ENCODE data around the gene RELN.
"Not testable (repeated sequence)": the region's sequence is repeated elsewhere in the genome, so short reads cannot be mapped to it uniquely, and the experiment has no call there.

The RELN gene

DNA sequence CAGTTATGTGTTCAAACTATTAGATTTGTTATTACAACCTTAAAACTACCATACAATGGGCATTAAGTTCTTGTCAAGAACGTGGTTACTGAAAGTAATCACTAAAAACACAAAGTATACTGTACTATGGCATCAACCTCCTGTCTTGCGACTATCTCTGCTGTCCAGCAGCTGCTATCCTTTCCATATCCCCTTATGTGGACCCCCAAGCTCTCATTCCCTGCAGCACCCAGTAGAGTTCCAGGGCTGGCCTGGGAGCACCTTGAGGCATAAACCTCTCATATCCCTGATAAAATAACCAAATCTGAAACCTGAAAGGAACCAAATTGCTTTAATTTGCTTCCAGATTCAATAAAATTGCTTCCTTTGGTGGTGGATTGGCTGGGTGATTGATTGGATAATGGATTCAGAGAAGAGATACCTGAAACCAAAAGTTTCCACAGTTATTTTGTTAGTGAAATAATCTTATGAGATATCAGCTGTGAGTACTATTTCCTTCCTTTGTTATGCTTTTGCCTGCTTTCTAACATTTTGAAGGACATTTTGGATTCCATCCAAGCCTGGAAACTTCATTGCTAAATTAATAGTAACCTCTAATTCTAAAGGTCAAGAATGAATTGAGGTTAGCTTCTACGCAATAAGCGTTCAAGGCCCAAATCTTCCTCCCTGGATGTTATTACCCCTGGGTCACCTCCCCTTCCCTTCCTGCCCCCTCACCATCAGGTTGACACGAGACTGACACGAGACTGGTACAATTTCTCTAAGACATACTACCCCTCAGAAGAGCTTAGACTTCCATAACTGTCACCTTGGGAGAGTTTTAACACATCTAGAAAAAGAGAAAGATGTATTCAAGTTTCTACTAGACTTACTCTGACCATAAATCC is 48.8 kb downstream of the RELN start:
- DNase-seq = no peak

GRCh38 chr7:103937680-103938079 is 51.8 kb downstream of the RELN start:
- no peak for DNase-seq

DNA sequence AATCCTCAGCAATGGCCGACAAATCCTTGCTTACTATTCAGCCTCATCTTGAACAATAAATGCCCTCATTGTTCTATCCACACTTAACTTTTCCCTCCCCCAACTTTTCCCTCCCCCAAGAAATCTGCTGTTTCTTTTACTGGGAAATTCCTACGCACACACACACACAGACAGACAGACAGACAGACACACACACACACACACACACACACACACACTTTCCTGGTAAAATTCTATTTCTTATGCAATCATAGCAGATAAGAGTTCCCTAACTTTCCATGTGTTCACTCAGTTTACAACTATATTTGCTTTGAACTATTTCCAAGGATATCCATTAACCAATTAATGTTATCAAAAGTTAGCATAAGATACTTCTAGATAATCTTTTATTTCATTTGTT is 52.9 kb downstream of the RELN start:
- DNase-seq = no peak

GRCh38 chr7:103934508-103934907 is 55.0 kb downstream of the RELN start:
- DNase-seq = no peak

GRCh38 chr7:103932389-103932788 is 57.1 kb downstream of the RELN start:
- DNase-seq = no peak

- DNase-seq = no peak
Observed at GRCh38 chr7:103929901-103930311, 59.6 kb downstream of the RELN start.

GRCh38 chr7:103928581-103928980 is 60.9 kb downstream of the RELN start:
- no peak for DNase-seq

DNA sequence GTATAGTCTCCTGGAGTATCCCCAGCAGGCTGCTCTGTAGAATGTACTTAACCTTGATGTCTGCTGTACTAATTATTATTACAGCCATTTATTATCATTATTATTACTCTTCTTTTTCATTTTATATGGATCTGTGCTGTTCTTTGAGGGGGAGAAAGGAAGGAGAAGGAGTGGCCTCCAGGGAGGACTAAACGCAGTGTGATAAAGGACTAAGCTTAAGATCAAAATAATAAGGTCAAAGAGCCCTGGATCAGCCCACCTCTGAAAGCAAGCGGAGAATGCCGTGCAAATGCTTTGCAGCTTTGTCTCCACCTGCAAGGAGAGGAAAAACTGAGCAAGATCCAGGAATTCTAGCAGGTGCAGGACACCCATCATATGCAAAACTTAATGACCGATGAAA is 65.3 kb downstream of the RELN start:
- no peak for DNase-seq

- no peak for DNase-seq
Observed at GRCh38 chr7:103922407-103922806, 67.1 kb downstream of the RELN start.

- no peak for DNase-seq
Observed at GRCh38 chr7:103921692-103922091, 67.8 kb downstream of the RELN start.

DNA sequence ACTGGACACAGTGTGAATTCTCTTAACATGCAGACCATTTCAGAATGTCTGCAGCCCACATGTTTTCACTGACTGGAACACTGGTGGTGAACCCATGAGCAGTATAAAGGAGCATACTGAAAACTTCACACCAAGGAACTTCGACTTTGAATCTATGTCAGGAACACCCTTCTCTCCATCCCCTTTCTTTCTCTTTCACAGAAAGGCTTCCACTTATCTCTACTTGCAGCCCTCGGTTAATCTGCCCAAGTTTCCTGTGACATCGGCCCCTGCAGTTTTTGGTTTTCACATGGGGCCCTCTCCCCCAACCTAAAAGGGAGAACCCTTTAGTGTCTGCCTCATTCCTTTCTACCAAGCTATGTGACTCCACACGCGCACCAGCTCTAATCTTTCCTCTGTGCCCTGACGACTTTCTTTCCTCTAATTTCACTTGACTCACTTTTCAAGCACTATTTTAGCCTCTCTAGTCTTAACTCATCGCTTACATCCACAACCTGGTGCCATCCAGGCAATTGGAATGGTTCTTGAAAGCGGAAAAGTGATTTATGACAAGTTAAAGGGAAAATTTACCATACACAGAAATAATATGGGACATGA is 70.1 kb downstream of the RELN start:
- DNase-seq = no peak

- no peak for DNase-seq
Observed at GRCh38 chr7:103918631-103919271, 70.7 kb downstream of the RELN start.

GRCh38 chr7:103915680-103916357 is 73.6 kb downstream of the RELN start:
- no peak for DNase-seq

- no peak for DNase-seq
Observed at GRCh38 chr7:103914147-103914899, 75.1 kb downstream of the RELN start.

- DNase-seq = no peak
Observed at GRCh38 chr7:103912891-103913605, 76.4 kb downstream of the RELN start.

DNA sequence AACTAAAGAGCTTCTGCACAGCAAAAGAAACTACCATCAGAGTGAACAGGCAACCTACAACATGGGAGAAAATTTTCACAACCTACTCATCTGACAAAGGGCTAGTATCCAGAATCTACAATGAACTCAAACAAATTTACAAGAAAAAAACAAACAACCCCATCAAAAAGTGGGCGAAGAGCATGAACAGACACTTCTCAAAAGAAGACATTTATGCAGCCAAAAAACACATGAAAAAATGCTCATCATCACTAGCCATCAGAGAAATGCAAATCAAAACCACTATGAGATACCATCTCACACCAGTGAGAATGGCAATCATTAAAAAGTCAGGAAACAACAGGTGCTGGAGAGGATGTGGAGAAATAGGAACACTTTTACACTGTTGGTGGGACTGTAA is 78.4 kb downstream of the RELN start:
- not testable (repeated sequence) for DNase-seq

- DNase-seq = no peak
Observed at GRCh38 chr7:103905997-103906396, 83.5 kb downstream of the RELN start.

DNA sequence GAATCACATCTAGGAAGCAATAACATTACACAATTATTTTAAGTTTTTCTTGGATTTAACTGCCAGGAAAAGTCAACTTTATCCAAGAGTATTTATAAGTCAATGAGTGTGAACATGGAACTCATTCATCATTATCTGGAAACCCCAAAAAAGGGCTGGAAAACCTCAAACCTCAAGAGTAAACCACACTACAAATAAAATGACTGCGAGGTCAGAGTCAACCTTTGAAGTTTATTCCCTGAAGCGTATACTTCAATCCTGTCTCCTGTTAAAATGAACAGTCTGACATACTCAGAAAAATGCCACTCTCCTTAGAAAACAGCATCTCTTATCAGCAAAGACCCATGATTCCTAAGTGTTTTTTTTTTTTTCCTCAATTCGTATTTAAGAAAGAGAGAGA is 86.5 kb downstream of the RELN start:
- no peak for DNase-seq

DNA sequence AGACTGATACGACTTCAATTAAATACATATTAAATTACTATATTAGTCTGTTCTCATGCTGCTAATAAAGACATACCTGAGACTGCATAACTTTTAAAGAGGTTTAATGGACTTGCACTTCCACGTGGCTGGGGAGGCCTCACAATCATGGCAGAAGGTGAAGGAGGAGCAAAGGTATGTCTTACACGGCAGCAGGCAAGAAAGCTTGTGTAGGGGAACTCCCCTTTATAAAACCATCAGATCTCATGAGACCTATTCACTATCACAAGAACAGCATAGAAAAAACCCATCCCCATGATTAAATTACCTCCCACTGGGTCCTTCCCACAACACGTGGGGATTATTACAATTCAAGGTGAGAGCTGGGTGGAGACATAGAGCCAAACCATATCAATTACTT is 92.6 kb downstream of the RELN start:
- not testable (repeated sequence) for DNase-seq

GRCh38 chr7:103894656-103895596 is 94.5 kb downstream of the RELN start:
- no peak for DNase-seq

DNA sequence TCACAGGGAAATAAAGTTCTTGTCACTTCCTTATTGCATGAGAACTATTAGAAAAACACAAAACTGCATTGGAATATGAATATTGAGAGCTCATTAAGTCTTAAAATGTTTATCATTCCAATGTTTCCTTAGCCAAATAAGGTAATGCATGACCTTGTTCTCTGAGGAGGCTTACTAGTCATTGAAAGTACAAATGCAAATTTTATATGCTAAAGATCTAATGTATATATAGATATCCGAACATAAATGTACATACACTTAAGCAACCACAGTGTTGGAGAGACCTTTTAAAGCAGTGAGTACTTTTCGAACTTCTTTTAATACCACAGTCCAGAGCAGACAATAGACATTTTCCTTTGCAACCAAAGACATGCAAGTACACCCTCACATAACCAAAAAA is 96.1 kb downstream of the RELN start:
- DNase-seq = no peak
